H9 (cell line): Measurements from ENCODE around the gene SCUBE2. TPM values are rescaled to one million over a fixed set of nuclear protein-coding genes. Genes with fewer than 3 reads are reported as not detected.

Source experiments
- DNase-seq: peaks from one replicate; pipeline ENCODE4 v3.0.0-alpha.2; 2017
- H2AFZ ChIP-seq: one replicate; pipeline ENCODE4 v1.6.1; 2013; ENCODE audit warnings: mild to moderate bottlenecking, low read length, control low read depth, moderate library complexity
- H2AK5ac ChIP-seq: 2 replicates; pipeline ENCODE4 v1.6.1; 2013; ENCODE audit warnings: low read length, control low read depth, mixed read lengths; ENCODE audit not compliant: insufficient read length
- H2BK120ac ChIP-seq: one replicate; pipeline ENCODE4 v1.6.1; 2013; ENCODE audit warnings: low read depth, mild to moderate bottlenecking, low read length, control low read depth, inconsistent platforms; ENCODE audit not compliant: poor library complexity, severe bottlenecking
- H2BK12ac ChIP-seq: 2 replicates; pipeline ENCODE4 v1.6.1; 2013; ENCODE audit warnings: low read length, control low read depth, mixed read lengths, low read depth; ENCODE audit not compliant: insufficient read length
- H2BK15ac ChIP-seq: 2 replicates; pipeline ENCODE4 v1.6.1; 2013; ENCODE audit warnings: low read depth, low read length, control low read depth
- H2BK20ac ChIP-seq: one replicate; pipeline ENCODE4 v1.6.1; 2013; ENCODE audit warnings: low read depth, mild to moderate bottlenecking, low read length, control low read depth, inconsistent platforms; ENCODE audit not compliant: poor library complexity, severe bottlenecking
- H2BK5ac ChIP-seq: 2 replicates; pipeline ENCODE4 v1.6.1; 2013; ENCODE audit warnings: low read length, control low read depth, mixed read lengths; ENCODE audit not compliant: insufficient read length
- H3K14ac ChIP-seq: 2 replicates; pipeline ENCODE4 v1.6.1; 2013; ENCODE audit warnings: low read length, control low read depth; ENCODE audit not compliant: insufficient read depth
- H3K18ac ChIP-seq: 2 replicates; pipeline ENCODE4 v1.6.1; 2013; ENCODE audit warnings: low read depth, mild to moderate bottlenecking, mixed read lengths, low read length, control low read depth; ENCODE audit not compliant: insufficient read length
- H3K23ac ChIP-seq: 2 replicates; pipeline ENCODE4 v1.6.1; 2013; ENCODE audit warnings: low read length, control low read depth, mixed read lengths, low read depth; ENCODE audit not compliant: insufficient read length
- H3K23me2 ChIP-seq: 2 replicates; pipeline ENCODE4 v1.6.1; 2013; ENCODE audit warnings: low read depth, mild to moderate bottlenecking, mixed read lengths, low read length, control low read depth; ENCODE audit not compliant: insufficient read length, poor library complexity, severe bottlenecking
- H3K27ac ChIP-seq: 2 replicates; pipeline ENCODE4 v1.5.1; 2013; ENCODE audit warnings: low read length, control low read depth, mixed read lengths, low read depth; ENCODE audit not compliant: insufficient read length
- H3K27me3 ChIP-seq: 2 replicates; pipeline ENCODE4 v1.6.1; 2013; ENCODE audit warnings: low read length, control low read depth, inconsistent platforms; ENCODE audit not compliant: insufficient read depth
- H3K4ac ChIP-seq: 2 replicates; pipeline ENCODE4 v1.6.1; 2013; ENCODE audit warnings: low read depth, mild to moderate bottlenecking, control low read depth, inconsistent platforms, low read length, moderate library complexity
- H3K4me1 ChIP-seq: 2 replicates; pipeline ENCODE4 v1.6.1; 2013; ENCODE audit warnings: low read length, control low read depth, inconsistent platforms; ENCODE audit not compliant: insufficient read depth
- H3K4me2 ChIP-seq: 2 replicates; pipeline ENCODE4 v1.6.1; 2013; ENCODE audit warnings: low read length, control low read depth, mixed read lengths; ENCODE audit not compliant: insufficient read length, insufficient read depth
- H3K56ac ChIP-seq: 2 replicates; pipeline ENCODE4 v1.6.1; 2013; ENCODE audit warnings: low read depth, mild to moderate bottlenecking, mixed read lengths, low read length, control low read depth; ENCODE audit not compliant: insufficient read length
- H3K79me1 ChIP-seq: 2 replicates; pipeline ENCODE4 v1.6.1; 2013; ENCODE audit warnings: low read depth, mild to moderate bottlenecking, moderate library complexity, low read length, control low read depth, inconsistent platforms; ENCODE audit not compliant: insufficient read depth, poor library complexity, severe bottlenecking
- H3K79me2 ChIP-seq: 2 replicates; pipeline ENCODE4 v1.6.1; 2013; ENCODE audit warnings: low read length, control low read depth, inconsistent platforms; ENCODE audit not compliant: insufficient read depth
- H3K9ac ChIP-seq: 2 replicates; pipeline ENCODE4 v1.6.1; 2013; ENCODE audit warnings: low read length, control low read depth, mixed read lengths; ENCODE audit not compliant: insufficient read length; ENCODE audit errors: extremely low read depth
- H3K9me3 ChIP-seq: one replicate; pipeline ENCODE4 v1.6.1; 2013; ENCODE audit warnings: low read depth, low read length, inconsistent platforms; ENCODE audit not compliant: control insufficient read depth
- H3T11ph ChIP-seq: one replicate; pipeline ENCODE4 v1.6.1; 2013; ENCODE audit warnings: mild to moderate bottlenecking, low read length, control low read depth, inconsistent platforms
- H4K20me1 ChIP-seq: one replicate; pipeline ENCODE4 v1.6.1; 2013; ENCODE audit not compliant: control insufficient read depth, insufficient read length, insufficient read depth
- H4K5ac ChIP-seq: 2 replicates; pipeline ENCODE4 v1.6.1; 2013; ENCODE audit warnings: low read depth, mild to moderate bottlenecking, mixed read lengths, low read length, control low read depth; ENCODE audit not compliant: insufficient read length
- H4K8ac ChIP-seq: replicated peaks from 2 replicates; pipeline ENCODE4 v1.6.1; 2013; ENCODE audit warnings: low read length, control low read depth, mixed read lengths, low read depth; ENCODE audit not compliant: insufficient read length
- H4K91ac ChIP-seq: 2 replicates; pipeline ENCODE4 v1.6.1; 2013; ENCODE audit warnings: low read depth, mild to moderate bottlenecking, moderate library complexity, mixed read lengths, low read length, control low read depth; ENCODE audit not compliant: insufficient read length
- H3K27ac Mint-ChIP-seq, 3 experiments: 2 replicates in 2 of 3; 3 replicates in 1 of 3; pipeline ENCODE4 v1.8.0; 2020 to 2021; ENCODE audit warnings: mixed read lengths in 3 of 3, mild to moderate bottlenecking in 1 of 3, moderate library complexity in 1 of 3
- H3K27me3 Mint-ChIP-seq: 2 replicates; pipeline ENCODE4 v1.8.0; 2021; ENCODE audit warnings: low read depth, mild to moderate bottlenecking, moderate library complexity, mixed read lengths
- H3K36me3 Mint-ChIP-seq, 3 experiments: 2 replicates in 2 of 3; 3 replicates in 1 of 3; pipeline ENCODE4 v1.8.0; 2020 to 2021; ENCODE audit warnings: low read depth in 3 of 3, mixed read lengths in 3 of 3; ENCODE audit not compliant: insufficient read depth in 1 of 3
- H3K4me1 Mint-ChIP-seq, 2 experiments: 2 replicates each; pipeline ENCODE4 v1.8.0; 2020; ENCODE audit warnings: mixed read lengths in 2 of 2
- H3K4me3 Mint-ChIP-seq, 2 experiments: 2 replicates in 1 of 2; 3 replicates in 1 of 2; pipeline ENCODE4 v1.8.0; 2020 to 2021; ENCODE audit warnings: mild to moderate bottlenecking in 2 of 2, mixed read lengths in 2 of 2, moderate library complexity in 1 of 2
- H3K9me3 Mint-ChIP-seq, 2 experiments: 2 replicates in 1 of 2; 3 replicates in 1 of 2; pipeline ENCODE4 v1.8.0; 2020; ENCODE audit warnings: mild to moderate bottlenecking in 2 of 2, mixed read lengths in 2 of 2, moderate library complexity in 1 of 2
- CTCF ChIP-seq: fragments of 200-600 bp; sonication (generic); conservative IDR thresholded peaks from 3 replicates; pipeline ENCODE4 v1.8.0; 2021; ENCODE audit warnings: antibody characterized with exemption, mild to moderate bottlenecking
- WGBS: extraction: QIAGEN DNeasy Blood & Tissue Kit; methylation state at CpG from one replicate; pipeline ENCODE4 v1.1.7; 2013; ENCODE audit warnings: missing lambda C conversion rate, low lambda C conversion rate, mixed read lengths; ENCODE audit not compliant: insufficient read length; ENCODE audit errors: extremely low coverage; 5-methylcytosine and 5-hydroxymethylcytosine counted together
- total RNA-seq: library from RNA; stranded (reverse); gene quantifications from 2 replicates; pipeline ENCODE4 v1.2.1, GENCODE V29; 2021

Gene SCUBE2
- total RNA-seq, 1 experiment from 2014 or later: 1.6 TPM

GRCh38 chr11:9082575-9082974 is 8.8 kb downstream of the SCUBE2 start:
- H3K27me3 ChIP-seq: no peaks in the 10 kb centered on the region
- no peak overlapping the region for H4K8ac ChIP-seq
- no peaks in the 10 kb centered on the region for H3K36me3 Mint-ChIP-seq
- H2BK12ac ChIP-seq: no peak overlapping the region
- no peak for DNase-seq
- H3K27me3 Mint-ChIP-seq: peaks cover 5% of the 10 kb centered on the region
- H2BK5ac ChIP-seq: no peak overlapping the region
- H3K27ac Mint-ChIP-seq: no peak overlapping the region
- no peak overlapping the region for H2BK120ac ChIP-seq
- no peak overlapping the region for H2AFZ ChIP-seq
- H3K79me2 ChIP-seq: no peaks in the 10 kb centered on the region
- H3K4me1 Mint-ChIP-seq: peaks cover 6 to 9% of the 10 kb centered on the region in 2 experiments
- no peak overlapping the region for H3K4me3 Mint-ChIP-seq
- no CpG with 5 or more reads among the region's 4 CpGs for WGBS
- H2AK5ac ChIP-seq: no peak overlapping the region
- H4K91ac ChIP-seq: no peak overlapping the region
- H4K20me1 ChIP-seq: no peaks in the 10 kb centered on the region
- no peak overlapping the region for H3K14ac ChIP-seq
- H3K23me2 ChIP-seq: no peaks in the 10 kb centered on the region
- no peak overlapping the region for H3K27ac ChIP-seq
- H3K9ac ChIP-seq: no peak overlapping the region
- H3K18ac ChIP-seq: no peak overlapping the region
- no peak overlapping the region for H2BK20ac ChIP-seq
- no peaks in the 10 kb centered on the region; a peak in 1 of 5 replicates for H3K9me3 Mint-ChIP-seq
- H3K4me1 ChIP-seq: no peaks in the 10 kb centered on the region
- H3K4ac ChIP-seq: no peak overlapping the region
- H3K79me1 ChIP-seq: no peaks in the 10 kb centered on the region
- no peaks in the 10 kb centered on the region for H3K9me3 ChIP-seq
- no peak overlapping the region for H3K23ac ChIP-seq
- no peak for TF ChIP-seq CTCF
- no peak overlapping the region for H2BK15ac ChIP-seq
- no peak overlapping the region for H4K5ac ChIP-seq
- H3K4me2 ChIP-seq: no peak overlapping the region
- H3K56ac ChIP-seq: no peak overlapping the region
- H3T11ph ChIP-seq: no peak overlapping the region
